ENCODE measurements around the gene BCL7B.
"Not testable (repeated sequence)": the region's sequence is repeated elsewhere in the genome, so short reads cannot be mapped to it uniquely, and the experiment has no call there.

BCL7B gene

DNA sequence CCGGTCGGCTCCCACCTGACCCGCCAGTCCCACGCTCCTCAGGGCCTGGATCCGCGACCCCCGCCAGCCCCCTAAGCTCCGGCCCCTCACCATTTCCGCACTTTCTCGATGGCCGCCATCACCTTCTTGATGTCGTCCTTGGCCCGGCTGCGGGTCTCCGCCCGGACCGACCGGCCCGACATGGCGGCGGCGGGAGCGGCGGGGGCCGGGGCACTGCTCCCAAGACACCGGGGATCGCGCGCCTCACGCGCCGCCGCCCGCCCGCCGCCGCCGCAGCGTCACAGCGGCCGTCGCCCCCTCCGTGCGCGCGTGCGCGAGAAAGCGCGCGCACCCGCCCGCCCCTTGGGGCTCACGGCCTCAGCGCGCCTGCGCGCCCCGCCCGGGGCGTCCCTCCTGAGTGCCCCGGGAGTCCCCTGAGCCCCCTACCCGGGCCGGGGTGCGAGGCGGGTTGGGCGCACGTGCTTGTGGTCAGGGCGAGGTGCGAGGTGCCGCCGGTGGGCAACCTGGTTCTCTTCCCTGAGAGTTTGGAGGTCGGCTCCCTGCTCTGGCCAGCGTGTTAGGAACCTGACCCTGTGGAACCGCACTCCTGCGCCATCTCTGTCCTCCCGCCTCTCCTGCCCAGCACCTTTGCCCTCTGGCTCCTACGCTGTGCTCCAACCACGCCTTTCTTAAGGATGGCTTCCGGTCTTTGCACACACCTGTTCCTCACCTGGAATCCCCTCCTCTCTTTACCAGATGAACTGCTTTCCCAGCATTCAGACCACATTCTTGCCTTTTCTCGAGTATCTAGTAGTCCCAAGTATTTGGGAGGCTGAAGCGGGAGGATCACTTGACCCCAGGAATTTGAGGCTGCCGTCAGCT lies at the start of gene BCL7B:
Gene BCL7B, minus strand, starts transcription at position 294 of the 861 bp plus-strand sequence. Its CDS starts 112 bp downstream, at position 182.
- FAIRE-seq, result no peak

DNA sequence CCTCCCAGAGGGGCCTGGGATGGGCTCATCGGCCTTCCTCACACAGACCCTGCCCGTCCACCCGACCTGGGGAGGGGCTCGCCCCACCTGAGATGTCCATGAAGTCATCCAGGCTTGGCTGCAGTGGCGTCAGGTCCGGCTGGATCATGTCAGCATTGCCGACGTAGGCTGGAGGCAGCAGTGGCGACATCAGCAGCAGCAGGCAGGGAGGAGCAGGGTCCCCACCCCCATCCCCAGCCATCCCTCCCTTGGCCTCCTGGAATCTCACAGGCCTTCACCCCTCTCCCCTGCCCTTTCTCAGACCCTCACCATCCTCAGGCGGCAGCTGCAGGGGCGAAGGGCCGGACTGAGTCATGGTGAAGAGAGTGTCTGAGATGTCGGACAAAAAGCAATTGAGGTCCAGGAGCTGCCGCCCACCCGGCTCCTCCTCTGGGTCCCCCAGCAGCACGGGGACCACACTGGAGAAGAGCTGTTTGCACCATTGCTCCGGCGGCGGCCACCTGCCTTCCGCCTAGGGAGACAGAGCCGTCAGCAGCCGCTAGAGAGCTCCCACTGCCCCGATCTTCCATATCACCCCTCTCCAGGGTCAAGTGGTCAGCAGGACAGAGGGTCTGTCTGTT lies 48.2 kb upstream of the BCL7B start:
- no peak for FAIRE-seq

DNA sequence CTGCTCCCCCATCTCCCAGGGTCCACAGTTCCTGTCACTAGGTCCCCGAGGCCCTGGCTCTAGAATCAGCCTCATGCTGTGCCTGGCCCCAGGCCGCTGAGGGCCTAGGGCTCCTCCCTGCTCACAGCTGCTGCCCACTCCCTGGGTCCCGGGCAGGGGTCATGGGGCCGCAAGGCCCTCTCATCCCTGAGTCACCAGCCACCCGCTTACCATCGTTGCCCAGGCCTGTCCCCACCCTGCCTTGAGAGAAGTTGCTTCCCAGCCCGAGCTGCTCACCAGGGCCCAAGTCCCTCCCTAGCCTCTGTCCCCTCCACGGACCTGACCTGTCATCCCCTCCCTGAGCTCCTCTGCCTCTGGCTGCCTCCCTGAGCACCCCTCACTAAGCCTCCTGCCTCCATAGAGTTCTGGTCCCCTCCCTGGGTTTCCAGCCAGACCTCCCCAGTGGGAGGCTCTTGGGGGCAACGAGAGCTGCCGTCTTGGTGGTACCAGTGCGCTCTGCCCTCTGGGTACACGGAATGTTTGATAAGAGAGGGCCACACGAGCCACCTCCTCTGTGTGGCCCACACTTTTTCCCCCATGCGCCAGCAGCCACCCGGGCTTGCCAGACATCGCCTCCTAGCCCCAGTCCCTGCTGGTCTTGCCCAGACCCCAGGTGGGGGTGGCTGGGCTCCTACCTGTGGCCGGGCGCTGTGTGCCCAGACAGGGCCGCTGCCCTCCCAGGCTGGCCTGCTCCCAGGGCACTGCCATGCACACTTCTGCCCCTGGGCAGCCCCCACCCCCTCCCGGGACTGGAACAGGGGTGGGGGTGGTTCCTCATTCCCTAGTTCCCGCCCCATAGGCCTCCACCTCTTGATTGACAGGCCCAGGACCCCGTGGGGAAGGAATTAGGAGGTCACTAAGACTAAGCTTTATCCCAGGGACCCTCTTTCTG lies 45.5 kb upstream of the BCL7B start:
- no peak for FAIRE-seq

DNA sequence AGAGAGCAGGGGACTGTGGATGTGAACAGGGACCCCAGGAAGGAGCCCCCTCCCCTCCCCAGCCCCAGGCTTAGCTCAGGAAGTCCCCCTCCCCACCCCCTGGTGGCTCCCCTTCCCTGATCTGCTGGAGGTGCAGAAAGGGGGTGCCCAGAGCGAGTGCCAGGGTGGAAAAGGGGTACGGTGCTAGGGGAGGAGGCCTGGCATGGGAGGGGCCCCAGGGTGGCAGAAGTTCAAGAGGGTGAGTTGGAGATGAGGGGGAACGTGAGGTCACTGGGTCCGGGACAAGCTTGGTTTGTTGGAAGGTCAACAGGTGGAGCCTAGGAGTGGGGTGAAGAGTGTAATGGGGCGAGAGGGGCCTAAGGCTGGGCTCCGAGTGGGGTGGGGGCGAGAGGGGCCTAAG lies 42.4 kb upstream of the BCL7B start:
- FAIRE-seq, result no peak

DNA sequence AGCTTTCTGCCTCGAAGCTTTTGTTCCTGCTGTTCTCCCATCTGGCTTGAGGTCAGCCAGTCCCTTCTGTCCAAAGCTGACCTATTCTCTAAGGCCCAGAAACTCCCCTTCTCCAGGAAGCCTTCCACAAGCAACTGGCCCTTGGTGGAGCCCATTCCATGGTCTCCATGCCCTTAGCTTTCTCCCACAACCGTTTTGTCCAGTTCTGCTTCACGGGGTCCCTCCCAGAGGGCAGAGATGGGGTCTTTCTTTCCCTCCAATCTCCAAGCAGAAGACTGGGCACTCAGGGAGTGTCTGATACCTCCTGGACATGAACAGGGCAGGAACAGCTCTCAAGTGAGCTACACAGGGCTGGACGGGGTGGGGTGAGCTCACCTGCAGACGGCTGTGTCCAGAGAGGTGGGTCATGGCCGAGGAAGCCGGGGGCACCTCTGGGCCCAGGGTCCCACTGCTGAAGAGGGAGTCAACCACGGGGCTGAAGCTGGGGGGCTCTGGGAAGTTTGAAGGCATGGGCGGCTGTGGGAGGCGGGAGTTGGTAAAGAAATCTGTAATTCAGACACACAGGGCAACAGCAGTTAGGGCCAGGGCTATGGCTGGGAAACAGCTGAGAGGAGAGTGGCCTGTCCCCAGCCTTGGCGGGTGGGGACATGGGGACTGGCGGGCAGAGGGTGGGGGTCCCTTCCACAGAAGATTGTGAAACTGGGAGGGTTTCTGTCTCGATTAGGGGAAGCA lies 41.8 kb upstream of the BCL7B start:
- FAIRE-seq, result no peak

DNA sequence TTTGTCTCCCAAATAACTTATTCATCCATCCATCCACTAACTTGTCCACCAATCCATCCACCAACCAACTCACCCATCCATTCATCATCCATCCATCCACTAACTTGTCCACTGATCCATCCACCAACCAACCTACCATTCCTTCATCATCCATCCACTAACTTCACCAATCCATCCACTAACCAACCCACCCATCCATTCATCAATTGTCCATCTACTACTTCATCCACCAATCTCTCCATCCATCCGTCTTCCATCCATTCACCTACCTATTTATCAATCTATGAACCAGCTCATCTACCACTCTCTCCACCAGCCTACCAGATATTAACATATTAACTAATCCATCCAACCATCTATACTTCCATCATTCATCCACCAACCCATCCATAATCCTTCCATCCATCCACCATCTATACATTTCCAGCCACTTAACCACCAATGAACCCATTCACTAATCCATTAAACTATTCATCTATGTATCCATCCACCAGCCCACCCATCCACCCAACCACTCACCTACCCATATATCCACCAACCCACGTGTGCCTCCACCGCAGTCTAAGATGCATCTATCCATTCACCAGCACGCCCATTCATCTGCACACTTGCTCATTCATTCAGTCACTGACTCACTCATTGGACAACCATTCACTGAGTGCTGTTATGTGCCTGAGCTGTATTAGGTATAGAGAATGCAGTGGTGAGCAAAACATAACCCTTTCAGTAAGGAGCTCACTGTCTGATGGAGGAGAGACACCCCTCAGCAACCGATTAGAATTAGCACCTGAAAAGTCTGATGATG lies 40.7 kb upstream of the BCL7B start:
- FAIRE-seq, result no peak

DNA sequence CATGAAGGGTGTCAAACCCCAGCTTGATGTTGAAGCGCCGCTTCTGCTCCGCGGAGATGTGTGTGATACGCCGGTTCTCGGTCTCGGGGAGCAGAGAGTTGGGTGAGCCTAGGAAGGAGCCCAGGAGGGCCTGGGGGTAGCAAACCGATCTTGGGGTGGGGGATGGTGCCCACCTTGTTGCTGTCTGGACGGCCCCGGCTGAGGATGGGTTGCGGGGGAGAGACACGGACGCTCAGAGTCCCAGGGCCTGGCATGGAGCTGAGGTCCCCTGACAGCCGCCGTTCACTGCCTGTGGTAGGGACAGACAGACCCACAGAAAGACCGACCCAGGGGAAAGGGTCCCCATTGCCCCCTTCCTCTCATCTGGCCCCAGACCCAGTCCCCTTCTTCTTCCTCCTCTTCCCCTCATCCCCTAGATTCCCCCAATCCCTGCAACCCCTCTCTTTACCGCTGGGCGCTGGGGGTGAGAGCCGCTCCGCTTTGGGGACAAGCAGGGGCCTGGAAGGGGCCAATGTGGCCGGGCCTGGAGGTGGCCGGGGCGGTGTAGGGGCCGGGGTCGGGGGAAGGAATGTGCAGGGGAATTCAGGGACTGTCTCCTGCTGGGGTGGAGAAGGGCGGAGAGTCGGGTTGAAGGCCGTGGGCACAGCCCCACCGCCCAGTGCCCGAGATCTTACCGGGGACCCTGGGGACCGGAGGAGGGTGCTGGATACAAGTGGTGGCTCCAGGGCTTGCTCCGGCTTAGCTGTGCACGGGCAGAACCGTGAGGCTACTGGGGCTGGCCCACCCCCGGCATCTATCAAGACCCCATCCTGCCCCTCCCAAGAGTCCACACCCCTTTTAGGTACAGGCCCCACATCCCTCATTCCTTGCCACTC lies 38.9 kb upstream of the BCL7B start:
- no peak for FAIRE-seq

DNA sequence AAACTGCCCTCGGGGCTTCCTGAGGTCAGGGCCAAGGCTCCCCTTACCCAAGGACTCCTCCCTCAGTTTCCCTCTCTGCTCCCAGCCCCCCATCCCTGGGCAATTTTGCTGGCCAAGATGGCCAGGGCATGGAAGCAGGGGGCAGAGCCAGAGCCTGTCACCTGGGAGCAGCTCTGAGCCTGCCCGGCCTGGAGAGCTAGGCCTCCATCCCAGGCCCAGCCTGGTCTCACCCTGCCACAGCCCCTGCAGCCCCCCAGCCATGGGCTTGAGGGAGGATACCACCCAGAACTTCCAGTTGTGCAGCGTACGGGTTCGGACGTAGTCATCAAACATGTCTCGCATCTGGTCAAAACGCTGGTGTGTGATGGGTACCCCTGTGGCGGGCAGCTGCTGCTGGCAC lies 37.9 kb upstream of the BCL7B start:
- no peak for FAIRE-seq

DNA sequence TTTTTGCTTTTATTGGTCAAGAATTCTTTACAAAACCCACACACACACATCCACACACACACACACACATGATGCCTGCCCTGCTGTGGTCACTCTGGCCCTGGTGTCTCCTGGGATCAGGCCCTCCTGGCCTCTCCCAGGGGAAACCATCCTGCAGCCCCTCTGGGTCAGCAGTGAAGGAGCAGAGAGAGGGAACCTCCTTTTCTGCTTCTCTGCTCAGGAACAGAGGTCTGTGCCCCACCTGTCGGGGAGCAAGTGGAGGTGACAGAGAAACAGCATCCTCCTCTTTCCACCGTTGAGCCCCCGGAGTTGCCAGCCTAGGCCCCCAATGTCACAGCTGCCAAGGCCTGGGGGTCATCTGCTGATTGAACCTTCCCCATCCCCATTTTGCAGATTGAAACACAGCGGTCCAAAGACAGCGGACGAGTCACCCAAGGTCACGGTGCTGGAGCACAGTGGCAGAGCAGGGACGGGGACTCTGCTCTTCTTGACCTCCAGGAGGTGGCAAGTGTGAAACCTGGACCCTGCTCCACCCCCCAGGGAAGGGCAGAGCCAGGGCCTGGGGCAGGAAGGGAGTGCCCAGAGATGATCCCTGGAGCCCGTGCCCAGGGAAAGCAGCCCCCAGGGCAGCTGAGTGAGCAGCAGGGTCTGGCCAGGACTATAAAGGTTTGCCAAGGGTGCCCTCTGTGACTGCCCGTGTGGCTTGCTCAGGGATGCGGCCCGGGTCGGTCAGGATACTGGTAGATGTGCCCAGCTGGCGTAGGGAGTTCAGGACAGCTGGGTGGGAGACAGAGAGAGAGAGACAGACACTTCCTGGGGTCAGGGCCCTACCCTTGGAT lies 35.9 kb upstream of the BCL7B start:
- FAIRE-seq, result no peak

DNA sequence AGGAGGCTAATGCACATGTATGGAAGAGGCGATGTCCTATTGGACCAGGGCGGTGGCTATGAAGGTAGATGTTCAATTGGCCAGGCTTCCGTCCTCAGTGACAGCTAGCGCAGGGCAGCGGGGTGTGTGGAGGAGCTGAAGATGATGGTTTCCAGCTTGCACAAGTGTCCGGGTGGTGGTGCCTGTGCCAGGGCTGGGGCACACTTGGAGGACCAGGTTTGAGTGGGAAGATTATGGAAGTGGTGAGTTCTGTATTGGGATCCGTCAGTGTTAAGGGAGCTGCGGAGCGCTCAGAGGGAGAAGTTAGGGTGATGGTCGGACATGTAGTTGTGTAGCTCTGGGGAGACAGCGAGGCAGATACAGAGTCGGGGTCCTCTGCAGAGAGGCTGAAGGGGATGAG lies 29.4 kb upstream of the BCL7B start:
- no peak for FAIRE-seq

DNA sequence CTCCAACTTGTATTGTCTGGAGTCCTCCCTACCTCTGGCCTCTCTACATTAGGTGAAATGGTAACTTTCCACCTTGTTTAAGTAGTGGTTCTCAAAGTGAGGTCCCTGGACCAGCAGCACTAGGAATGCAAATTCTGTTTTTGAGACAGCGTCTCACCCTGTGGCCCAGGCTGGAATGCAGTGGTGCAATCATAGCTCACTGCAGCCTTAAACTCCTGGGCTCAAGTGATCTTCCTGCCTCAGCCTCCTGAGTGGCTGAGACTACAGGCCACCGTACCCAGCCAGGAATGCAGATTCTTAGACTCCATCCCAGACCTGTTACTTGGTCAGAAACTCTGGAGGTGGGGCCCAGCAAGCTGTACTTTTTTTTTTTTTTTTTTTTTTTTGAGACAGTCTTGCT lies 27.7 kb upstream of the BCL7B start:
- no peak for FAIRE-seq

DNA sequence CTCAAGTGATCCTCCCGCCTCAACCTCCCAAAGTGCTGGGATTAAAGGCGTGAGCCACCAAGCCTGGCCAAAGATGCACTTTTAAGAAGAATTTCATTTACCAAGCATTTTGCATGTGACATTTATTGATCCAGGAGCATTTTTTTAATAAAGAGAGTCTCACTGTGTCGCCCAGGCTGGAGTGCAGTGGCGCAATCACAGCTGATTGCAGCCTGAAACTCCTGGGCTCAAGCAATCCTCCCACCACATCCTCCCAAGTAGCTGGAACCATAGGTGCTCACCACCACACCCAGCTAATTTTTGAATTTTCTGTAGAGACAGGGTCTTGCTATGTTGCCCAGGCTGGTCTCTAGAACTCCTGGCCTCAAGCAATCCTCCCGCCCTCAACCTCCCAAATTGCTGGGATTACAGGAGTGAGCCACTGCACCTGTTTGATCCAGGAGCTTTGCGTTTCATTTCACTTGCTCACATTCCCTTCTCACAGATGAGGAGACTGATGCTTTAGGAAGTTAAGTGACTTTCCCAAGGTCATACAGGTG lies 25.2 kb upstream of the BCL7B start:
- no peak for FAIRE-seq

DNA sequence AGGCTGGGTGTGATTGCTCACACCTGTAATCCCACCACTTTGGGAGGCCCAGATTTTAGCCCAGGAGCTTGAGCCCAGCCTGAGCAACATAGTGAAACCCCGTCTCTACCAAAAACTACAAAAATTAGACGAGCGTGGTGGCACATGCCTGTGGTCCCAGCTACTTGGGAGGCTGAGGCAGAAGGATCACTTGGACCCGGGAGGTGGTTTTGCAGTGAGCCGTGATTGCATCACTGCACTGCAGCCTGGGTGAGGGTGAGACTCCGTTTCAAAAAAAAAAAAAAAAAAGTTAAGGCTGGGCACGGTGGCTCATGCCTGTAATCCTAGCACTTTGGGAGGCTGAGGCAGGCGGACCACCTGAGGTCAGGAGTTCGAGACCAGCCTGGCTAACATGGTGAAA lies 23.5 kb upstream of the BCL7B start:
- not testable (repeated sequence) for FAIRE-seq

DNA sequence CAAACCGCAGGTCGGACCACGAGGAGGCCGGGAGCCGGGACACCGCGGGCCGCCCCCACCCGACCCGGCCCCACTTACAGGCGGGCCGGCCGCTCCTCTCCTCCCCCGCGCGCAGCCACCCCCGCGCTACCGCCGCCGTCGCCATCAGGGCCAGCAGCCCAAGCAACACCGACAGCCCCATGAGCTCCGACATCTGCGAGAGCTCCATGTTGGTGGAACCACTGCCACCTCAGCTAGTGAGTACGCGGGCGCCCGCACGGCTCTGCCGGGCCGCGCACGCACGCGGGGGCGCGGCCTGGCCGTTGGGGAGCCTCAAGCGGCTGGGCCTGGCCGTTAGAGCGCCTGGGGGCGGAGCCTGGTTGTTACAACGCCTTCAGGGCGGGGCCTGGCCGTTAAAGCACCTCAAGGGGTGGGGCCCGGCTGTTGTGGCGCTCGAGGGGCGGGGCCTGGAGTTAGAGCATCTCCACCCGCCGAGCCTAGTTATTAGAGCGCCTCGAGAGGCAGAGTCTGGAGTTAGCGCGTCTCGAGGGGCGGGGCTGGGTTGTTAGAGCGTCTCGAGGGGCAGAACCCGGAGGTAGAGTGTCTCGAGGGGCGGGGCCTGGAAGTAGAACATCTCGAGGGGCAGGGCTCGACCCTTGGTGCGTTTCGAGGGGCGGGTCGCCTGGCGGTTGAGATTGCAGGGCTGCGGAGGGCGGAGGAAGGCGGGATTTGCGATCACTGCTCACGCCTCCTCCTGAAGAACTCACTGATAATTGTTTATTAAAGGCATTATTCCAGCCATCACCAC lies 21.0 kb upstream of the BCL7B start, which contains the start of gene TBL2:
Gene TBL2, minus strand, starts transcription at position 238 of the 787 bp plus-strand sequence. Its CDS starts 30 bp downstream, at position 208.
- FAIRE-seq, result no peak

DNA sequence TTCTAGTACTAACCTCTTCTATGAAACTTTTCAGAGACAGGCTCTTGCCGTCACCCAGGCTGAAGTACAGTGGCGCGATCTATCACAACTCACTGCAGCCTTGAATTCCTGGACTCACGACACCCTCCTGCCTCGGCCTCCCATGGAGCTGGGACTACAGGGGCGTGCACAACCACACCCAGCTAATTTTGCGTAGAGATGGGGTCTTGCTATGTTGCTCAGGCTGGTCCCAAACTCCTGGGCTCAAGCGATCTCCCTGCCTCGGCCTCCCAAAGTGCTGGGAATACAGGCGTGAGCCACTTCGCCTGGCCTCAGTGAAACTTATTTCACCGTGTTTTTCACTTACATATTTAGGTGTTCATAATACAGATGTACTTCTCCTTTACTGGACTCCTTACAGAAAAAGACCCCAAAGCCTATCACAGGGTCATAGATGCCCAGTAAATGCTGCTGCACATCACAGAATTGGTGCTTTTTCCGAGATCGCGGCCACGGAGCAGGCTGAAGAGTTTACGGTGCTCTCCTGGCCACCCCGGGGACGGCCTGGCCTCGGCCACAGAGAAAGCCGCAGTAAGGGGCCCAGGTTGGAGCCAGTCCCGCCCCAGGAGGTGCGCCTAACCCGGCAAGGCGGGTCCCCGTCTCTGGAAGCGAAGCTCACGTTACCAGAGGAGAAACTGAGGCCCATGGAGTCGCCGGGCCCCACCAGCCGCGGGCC lies 20.3 kb upstream of the BCL7B start:
- no peak for FAIRE-seq

DNA sequence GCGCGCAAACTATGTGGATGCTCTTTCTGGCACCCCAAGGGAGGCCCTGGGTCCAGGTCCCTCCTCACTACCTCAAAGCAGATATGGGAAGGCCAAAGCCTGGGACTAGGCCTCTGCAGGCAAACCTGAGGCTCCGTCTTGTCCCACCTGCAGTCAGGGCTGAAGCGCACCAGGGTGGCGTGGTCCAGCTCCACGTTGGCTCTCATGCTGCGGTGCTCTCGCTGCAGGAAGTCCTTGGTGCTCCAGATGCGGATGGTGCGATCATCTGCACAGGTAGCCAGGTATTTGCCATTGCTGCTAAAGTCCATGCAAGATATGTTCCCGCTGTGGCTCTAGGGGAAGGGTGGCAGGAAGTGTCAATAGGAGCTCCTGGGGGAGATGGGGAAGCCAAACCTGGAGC lies 16.3 kb upstream of the BCL7B start:
- FAIRE-seq, result no peak

DNA sequence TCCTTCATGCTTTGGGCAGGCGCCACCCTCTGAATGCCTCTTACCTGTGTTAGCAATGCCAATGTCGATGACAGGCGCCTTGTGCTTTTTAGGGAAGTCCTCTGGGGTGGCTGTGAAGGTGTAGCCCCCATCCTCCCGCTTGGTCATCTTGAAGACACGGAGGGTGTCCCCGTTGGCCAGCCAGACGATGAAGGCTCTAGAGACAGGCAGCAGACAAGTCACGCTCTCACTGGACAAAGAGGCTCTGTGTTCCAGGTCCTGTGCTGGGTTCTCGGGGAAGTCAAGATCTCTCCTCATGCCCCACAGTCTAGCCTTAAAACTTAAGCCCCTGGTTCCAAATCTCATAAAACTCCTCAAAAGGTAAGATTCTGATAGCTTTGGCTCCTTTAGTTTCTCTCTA lies 15.8 kb upstream of the BCL7B start:
- FAIRE-seq, result no peak

DNA sequence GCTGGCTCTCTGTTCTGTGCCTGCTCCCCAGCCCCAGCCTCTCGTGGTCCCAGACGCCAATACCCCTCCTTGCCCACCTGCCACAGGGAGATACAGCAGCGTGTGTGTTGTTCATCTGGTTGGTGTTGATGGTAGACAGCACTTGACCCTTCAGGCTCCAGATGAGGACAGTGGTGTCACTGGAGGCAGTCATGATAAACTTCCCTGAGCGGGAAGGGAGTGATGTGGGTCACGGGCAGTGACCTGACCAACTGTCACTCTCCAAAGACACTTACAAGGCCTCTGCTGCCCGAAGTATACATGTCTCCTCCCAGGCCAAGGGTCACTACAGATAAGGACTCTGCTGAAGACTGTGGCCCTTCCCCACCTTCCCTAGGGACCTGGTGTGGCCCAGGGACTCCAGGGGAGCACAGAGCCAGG lies 15.3 kb upstream of the BCL7B start:
- no peak for FAIRE-seq

Measured in colon (tissue), 2 donors.